ENCODE measurements around the gene CEP83.
"Not testable (repeated sequence)": the region's sequence is repeated elsewhere in the genome, so short reads cannot be mapped to it uniquely, and the experiment has no call there.

CEP83 gene

DNA sequence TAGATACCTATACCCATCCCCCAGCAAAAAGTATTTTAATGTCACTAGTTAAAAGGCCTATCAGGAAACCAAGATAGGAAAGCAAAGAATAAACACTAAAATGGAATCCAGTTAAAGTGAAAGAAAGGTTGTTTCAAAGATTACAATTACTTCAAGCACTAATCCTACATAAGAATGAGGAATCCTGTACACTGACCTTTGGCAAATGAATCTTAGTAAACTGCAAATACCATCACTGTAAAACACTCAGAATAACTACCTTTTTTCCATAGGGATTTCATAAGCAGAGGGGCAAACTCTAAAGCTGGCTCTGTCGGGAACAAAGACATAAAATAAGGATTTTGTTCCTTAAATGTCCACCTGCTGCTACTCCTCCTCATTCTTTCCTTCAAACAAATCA lies 25.9 kb downstream of the CEP83 start:
- DNase-seq: no peak

DNA sequence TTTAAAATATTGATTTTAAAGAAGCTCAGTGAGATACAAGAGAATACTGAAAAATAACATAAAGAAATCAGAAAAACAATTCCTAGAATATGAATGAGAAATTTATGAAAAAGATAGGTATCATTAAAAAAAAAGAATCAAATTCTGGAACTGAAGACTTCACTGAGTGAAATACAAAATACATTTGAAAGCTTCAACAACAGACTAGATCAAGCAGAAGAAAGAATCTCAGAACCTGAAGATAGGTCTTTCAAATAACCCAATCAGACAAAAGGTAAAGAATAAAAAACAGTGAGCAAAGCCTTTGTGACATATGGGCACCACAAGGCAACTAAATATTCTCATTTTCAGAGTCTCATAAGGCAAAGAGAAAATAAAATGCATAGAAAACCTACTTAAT lies 29.4 kb downstream of the CEP83 start:
- DNase-seq: no peak

DNA sequence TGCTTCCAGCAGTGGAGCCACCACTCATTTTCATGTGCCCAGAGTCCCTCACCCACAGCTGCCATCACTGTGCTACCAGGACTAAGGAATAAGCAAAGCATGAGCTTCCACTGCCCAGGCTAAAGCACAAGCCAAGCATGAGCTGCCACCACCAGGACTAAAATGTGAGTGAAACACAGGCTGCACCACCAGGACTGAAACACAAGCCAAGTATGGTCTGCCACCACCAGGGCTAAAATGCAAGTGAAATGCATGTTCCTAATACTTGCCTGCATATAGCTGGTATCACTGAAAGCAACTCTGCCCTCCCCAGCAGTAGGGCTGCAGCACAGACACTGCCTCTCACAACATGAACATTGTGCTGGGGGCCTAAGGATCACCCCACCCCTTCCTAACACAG lies 30.0 kb downstream of the CEP83 start:
- peak in 1 of 5 donors; percentile 45 for DNase-seq

DNA sequence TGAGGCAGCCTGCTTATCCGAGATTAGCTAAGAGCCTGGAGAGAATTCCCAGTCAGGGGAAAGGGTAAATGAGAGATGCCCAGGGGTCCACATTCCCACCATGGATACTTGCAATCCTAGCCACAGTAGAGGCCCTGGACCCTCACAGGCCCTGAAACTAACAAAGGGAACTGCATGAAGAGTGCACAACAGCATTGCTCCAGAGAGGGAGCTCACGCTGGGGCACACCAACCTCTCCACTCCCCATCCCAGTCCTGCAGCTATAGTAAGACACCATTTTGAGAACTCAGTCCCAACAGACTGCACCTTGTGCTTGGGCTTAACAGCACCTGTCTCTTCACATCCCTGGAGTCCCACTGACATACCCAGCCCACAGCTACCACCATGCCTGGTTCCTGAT lies 30.5 kb downstream of the CEP83 start:
- DNase-seq: no peak

- DNase-seq: peak in 1 of 5 donors; percentile 4
Measured at GRCh38 chr12:94427501-94428381, 31.9 kb downstream of the CEP83 start.

DNA sequence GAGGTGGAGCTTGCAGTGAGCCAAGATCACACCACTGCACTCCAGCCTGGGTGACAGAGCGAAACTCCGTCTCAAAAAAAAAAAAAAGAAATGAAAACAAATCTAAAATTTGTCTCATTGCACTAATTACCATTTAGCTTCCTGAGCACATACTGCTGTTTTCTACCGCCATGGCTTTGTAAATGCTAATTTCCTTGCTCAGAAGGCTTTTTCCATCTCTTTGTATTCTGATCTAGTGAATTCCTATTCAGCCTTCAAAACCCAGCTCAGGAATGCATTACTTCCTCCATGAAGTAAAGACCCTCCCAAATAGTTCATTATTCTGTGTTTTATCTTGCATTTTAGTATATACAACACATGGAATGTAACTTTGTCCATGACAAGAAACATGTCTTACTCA lies 33.6 kb downstream of the CEP83 start:
- DNase-seq: no peak

DNA sequence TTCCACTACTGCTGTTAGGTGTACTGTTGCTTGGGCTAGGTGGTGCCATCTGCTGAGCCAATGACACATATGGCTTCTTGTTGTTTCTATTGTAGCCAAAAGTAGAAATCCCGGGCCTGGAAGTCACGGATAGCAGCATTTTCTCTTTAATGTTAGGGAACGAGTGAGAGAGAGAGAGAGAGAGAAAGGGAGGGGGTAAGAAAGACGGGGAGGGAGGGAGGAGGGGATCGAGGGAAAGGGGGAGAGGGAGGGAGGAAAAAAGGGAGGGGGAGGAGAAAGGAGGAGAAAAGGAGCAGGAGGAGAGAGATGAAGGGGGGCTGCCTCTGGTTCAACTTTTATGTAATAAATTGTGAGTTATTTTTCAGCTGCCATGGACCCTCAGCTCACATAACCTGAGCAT lies 34.8 kb downstream of the CEP83 start:
- DNase-seq: not testable (repeated sequence)

DNA sequence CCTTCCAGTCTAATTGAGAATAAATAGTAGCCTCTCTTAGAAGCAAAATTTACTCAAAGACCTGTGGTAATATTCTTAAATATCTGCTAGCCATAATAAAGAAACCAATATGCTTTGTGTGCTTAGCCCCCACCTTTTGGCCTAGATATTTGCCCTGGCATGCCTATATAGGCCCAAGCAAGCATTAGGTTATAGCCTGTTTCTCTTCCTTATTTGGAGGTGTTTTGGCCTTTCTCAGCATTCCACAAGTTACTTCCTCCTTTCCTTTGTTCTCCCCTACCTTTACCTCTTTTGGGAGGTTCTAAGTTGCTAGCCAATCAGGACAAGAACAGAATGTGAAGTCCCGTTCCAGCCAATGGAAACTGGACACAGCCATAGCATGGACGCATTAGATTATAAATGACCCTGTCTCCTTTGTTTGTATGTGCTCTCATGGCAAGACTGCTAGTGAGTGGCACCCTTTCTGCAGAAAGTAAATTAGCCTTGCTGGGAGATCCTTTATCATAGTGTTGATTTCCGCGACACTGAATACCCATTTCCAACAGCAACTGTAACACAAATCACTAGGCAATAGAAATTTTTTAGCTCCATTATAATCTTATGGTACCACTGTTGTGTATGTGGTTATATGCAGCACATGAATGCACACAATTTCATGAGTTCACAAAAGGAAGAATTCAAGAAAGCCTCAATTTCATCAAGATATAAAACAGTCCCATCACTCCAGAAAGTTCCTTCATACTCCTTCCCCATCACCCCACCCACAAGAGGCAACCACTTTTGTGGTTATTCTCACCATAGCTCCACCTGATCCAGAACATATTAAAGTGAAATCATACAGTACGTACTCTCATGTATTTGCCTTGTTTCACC lies 37.6 kb downstream of the CEP83 start:
- no peak for DNase-seq

- no peak for DNase-seq
Measured at GRCh38 chr12:94418517-94418916, 41.1 kb downstream of the CEP83 start.

DNA sequence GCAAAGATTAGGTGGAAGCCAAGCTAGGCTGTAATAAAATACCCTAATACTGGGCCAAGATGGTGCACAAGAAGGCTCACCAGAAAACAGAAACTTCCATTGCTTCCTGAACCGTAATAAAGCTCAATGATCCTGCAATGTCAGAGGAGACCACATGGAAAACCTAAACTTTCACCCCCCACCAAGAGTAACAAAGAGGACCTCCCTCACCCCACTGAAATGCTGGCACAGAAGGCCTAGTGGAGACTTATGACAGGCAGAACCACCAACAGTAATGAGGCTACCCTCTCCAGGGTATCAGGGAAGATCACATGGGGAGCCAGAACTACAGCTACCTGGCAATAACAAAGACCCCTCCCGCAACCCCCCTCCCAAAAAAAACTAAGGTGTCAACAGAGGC lies 43.1 kb downstream of the CEP83 start:
- DNase-seq: no peak

GRCh38 chr12:94415066-94415465 lies 44.6 kb downstream of the CEP83 start:
- no peak for DNase-seq

GRCh38 chr12:94405413-94406116 lies 54.1 kb downstream of the CEP83 start:
- peak in 1 of 5 donors; percentile 1 for DNase-seq

- DNase-seq: no peak
Measured at GRCh38 chr12:94404854-94405253, 54.8 kb downstream of the CEP83 start.

- no peak for DNase-seq
Measured at GRCh38 chr12:94401326-94401725, 58.3 kb downstream of the CEP83 start.

DNA sequence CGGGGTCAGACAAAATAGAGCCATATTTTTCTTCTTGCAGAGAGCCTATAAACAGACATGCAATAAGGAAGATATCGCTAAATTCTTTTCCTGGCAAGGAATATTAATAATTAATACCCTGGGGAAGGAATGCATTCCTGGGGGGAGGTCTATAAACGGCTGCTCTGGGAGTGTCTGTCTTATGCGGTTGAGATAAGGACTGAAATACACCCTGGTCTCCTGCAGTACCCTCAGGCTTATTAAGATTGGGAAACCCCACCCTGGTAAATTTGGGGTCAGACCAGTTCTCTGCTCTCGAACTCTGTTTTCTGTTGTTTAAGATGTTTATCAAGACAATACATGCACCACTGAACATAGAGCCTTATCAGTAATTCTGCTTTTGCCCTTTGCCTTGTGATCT lies 61.0 kb downstream of the CEP83 start:
- not testable (repeated sequence) for DNase-seq

DNA sequence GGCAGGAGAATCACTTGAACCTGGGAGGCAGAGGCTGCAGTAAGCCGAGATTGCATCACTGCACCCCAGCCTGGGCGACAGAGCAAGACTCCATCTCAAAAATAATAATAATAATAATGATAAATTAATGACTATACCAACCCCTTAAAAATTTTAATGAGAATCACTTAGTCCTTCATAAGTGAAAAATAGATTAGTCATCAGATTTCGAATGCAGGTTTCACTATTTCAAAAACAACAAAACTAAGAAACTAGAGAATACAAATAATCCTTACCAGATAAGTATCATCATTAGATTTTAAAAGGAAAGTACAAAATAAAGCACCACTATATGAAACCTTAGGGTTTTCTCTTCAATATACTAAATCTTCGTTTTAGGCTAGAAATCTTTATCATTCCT lies 62.3 kb downstream of the CEP83 start:
- DNase-seq: no peak

DNA sequence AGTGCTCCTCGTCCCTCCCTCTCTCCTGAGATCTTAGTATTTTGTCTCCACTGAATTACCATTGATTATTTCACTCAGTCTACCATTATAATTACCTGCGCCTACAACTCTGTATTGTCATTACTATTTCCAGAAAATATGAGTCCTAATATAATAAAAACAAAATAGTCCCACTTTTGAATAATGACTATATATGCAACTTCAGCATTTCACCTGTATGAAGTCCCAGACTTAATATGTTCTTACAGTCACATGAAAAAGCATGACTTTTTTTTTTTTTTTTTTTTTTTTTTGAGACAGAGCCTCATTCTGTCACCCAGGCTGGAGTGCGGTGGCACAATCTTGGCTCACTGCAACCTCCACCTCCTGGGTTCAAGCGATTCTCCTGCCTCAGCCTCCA lies 63.7 kb downstream of the CEP83 start:
- not testable (repeated sequence) for DNase-seq

DNA sequence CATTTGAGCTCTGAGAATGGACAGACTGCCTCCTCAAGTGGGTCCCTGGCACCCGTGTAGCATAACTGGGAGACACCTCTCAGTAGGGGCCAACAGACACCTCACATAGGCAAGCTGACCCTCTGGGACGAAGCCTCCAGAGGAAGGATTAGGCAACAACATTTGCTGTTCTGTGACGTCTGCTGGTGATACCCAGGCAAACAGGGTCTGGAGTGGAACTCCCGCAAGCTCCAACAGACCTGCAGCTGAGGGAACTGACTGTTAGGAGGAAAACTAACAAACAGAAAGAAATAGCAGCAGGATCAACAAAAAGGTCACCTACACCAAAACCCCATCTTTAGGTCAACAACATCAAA lies 69.6 kb downstream of the CEP83 start:
- DNase-seq: no peak

- DNase-seq: not testable (repeated sequence)
Measured at GRCh38 chr12:94389482-94390129, 70.1 kb downstream of the CEP83 start.

GRCh38 chr12:94386422-94386821 lies 73.2 kb downstream of the CEP83 start:
- no peak for DNase-seq

GRCh38 chr12:94384030-94384429 lies 75.6 kb downstream of the CEP83 start:
- DNase-seq: no peak

GRCh38 chr12:94380507-94380906 lies 79.2 kb downstream of the CEP83 start:
- DNase-seq: no peak
